Peyer's patch (tissue), 4 donors: ENCODE results near the gene SRGAP1.

Experiments
- CTCF ChIP-seq, 6 experiments: fragments of 450-650 bp in 4 of 6; fragments of 200-600 bp in 2 of 6; sonication (generic) in 1 of 6; IDR thresholded peaks; one replicate each; pipeline ENCODE4 v1.5.1; 2017 to 2019; ENCODE audit warnings: antibody characterized with exemption in 6 of 6, mild to moderate bottlenecking in 3 of 6, moderate library complexity in 1 of 6
- POLR2A ChIP-seq, 2 donors: fragments of 450-650 bp; IDR thresholded peaks; one replicate each; pipeline ENCODE4 v1.5.1; 2017; ENCODE audit warnings: antibody characterized with exemption in 2 of 2, mild to moderate bottlenecking in 2 of 2, moderate library complexity in 2 of 2

DNA sequence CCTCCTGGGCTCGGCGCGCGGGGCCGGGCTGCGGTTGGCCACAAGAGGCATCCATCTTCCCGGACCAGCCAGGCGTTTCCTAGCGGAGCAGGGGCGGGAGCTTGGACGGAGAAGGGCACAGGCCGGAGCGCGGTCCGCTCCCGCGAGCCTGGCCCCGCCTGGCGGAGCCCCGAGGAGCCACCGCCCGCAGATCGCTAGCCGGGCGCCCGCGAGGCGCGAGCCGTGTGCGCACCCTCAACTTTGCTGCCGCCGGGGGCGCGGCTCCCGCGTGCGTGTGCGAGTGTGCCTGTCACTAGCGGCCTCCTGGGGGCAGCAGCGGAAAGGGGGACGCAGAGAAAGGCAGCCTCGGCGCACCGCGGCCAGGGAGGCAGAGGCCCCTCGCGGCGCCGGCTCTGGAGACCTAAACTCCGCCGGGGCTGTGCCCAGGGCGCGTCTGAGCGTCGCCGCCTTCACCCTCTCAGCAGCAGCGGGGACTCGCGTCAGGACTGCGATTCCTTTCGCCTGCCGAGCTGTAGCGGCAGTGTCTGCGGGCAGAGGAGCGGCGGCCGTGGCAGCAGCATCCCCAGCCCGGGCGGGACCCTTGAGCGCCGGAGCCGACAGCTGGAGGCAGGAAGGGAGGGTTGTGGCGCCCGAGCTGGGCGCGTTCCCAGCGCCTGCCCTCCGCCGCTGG is 644 bp upstream of the SRGAP1 start:
- TF ChIP-seq CTCF (IDR thresholded peaks at IDR 0.05): peak; percentile 58 to 100 (median 94)
- TF ChIP-seq POLR2A (IDR thresholded peaks at IDR 0.05): peak; percentile 29 to 53
